Progenitor cell of endocrine pancreas (in vitro differentiated cells): Measurements from ENCODE around the gene AMZ1. TPM values are rescaled to one million over a fixed set of nuclear protein-coding genes. Genes with fewer than 3 reads are reported as not detected.
"Not testable (repeated sequence)": the region's sequence is repeated elsewhere in the genome, so short reads cannot be mapped to it uniquely, and the experiment has no call there.

Source experiments
- DNase-seq: peaks from one replicate; pipeline ENCODE4 v3.0.0; 2021; ENCODE audit warnings: low spot score; ENCODE audit not compliant: unreplicated experiment
- H3K27ac Mint-ChIP-seq: 2 replicates; pipeline ENCODE4 v1.8.0; 2021; ENCODE audit warnings: mild to moderate bottlenecking, moderate library complexity, mixed read lengths
- H3K27me3 Mint-ChIP-seq: 2 replicates; pipeline ENCODE4 v1.8.0; 2021; ENCODE audit warnings: mixed read lengths
- H3K36me3 Mint-ChIP-seq: 2 replicates; pipeline ENCODE4 v1.8.0; 2022; ENCODE audit warnings: mixed read lengths; ENCODE audit not compliant: insufficient read depth
- H3K4me1 Mint-ChIP-seq: 2 replicates; pipeline ENCODE4 v1.8.0; 2021; ENCODE audit warnings: low read depth, mixed read lengths
- H3K4me3 Mint-ChIP-seq: 2 replicates; pipeline ENCODE4 v1.8.0; 2021; ENCODE audit warnings: low read depth, mild to moderate bottlenecking, moderate library complexity, mixed read lengths
- H3K9me3 Mint-ChIP-seq: 2 replicates; pipeline ENCODE4 v1.8.0; 2021; ENCODE audit warnings: low read depth, mixed read lengths
- CTCF ChIP-seq: fragments of 200-600 bp; sonication (generic); IDR thresholded peaks from one replicate; pipeline ENCODE4 v1.5.0; 2021; ENCODE audit warnings: antibody characterized with exemption, mild to moderate bottlenecking; ENCODE audit not compliant: unreplicated experiment
- total RNA-seq: library from RNA; stranded (reverse); gene quantifications from 2 replicates; pipeline ENCODE4 v1.2.1, GENCODE V29; 2021

Gene AMZ1
- total RNA-seq, 1 donor from 2014 or later: 0.19 TPM

- Mint-ChIP-seq H3K36me3 (peaks cover 12% of the 10 kb centered on the region), H3K4me1 (peaks cover 5% of the 10 kb centered on the region), H3K27me3 (no peaks in the 10 kb centered on the region), H3K9me3 (no peaks in the 10 kb centered on the region), H3K27ac (no peak overlapping the region), H3K4me3 (no peak overlapping the region)
- TF ChIP-seq CTCF: no peak
- DNase-seq: no peak
These were observed 48.5 kb downstream of the AMZ1 start for GRCh38 chr7:2736411-2736914.

- not testable (repeated sequence) for H3K4me3 Mint-ChIP-seq, DNase-seq, H3K4me1 Mint-ChIP-seq, H3K27me3 Mint-ChIP-seq, H3K27ac Mint-ChIP-seq, H3K9me3 Mint-ChIP-seq
- H3K36me3 Mint-ChIP-seq: peaks cover 11% of the 10 kb centered on the region
These were observed 49.2 kb downstream of the AMZ1 start for GRCh38 chr7:2737005-2737743.

GRCh38 chr7:2737771-2738540, 50.0 kb downstream of the AMZ1 start:
- no peak overlapping the region for H3K4me3 Mint-ChIP-seq
- H3K27ac Mint-ChIP-seq: no peak overlapping the region
- no peaks in the 10 kb centered on the region for H3K27me3 Mint-ChIP-seq
- no peak for TF ChIP-seq CTCF
- H3K36me3 Mint-ChIP-seq: peaks cover 14% of the 10 kb centered on the region
- H3K4me1 Mint-ChIP-seq: peaks cover 5% of the 10 kb centered on the region
- no peak for DNase-seq
- H3K9me3 Mint-ChIP-seq: peaks cover 3% of the 10 kb centered on the region

- peaks cover 6% of the 10 kb centered on the region for H3K9me3 Mint-ChIP-seq
- H3K4me1 Mint-ChIP-seq: no peaks in the 10 kb centered on the region
- H3K36me3 Mint-ChIP-seq: peaks cover 16% of the 10 kb centered on the region
- no peak overlapping the region for H3K27ac Mint-ChIP-seq
- no peak overlapping the region for H3K4me3 Mint-ChIP-seq
- no peak for TF ChIP-seq CTCF
- no peaks in the 10 kb centered on the region for H3K27me3 Mint-ChIP-seq
- DNase-seq: no peak
These were observed 51.0 kb downstream of the AMZ1 start for GRCh38 chr7:2738766-2739549.

- not testable (repeated sequence) for H3K27ac Mint-ChIP-seq, H3K27me3 Mint-ChIP-seq, DNase-seq, H3K4me3 Mint-ChIP-seq, H3K4me1 Mint-ChIP-seq
- Mint-ChIP-seq H3K9me3 (peaks cover 29% of the 10 kb centered on the region), H3K36me3 (peaks cover 39% of the 10 kb centered on the region)
These were observed 55.7 kb downstream of the AMZ1 start for GRCh38 chr7:2743523-2744185.

- H3K4me1 Mint-ChIP-seq, H3K27me3 Mint-ChIP-seq, H3K27ac Mint-ChIP-seq, DNase-seq, H3K4me3 Mint-ChIP-seq: not testable (repeated sequence)
- peaks cover 28% of the 10 kb centered on the region for H3K9me3 Mint-ChIP-seq
- H3K36me3 Mint-ChIP-seq: peaks cover 30% of the 10 kb centered on the region
These were observed 60.7 kb downstream of the AMZ1 start for GRCh38 chr7:2748684-2749083.
